Left lung (tissue), 10 donors: ENCODE data around the gene EXOC4. TPM values are rescaled to one million over a fixed set of nuclear protein-coding genes. Genes with fewer than 3 reads are reported as not detected.

Source experiments
- ATAC-seq: fragments of 200-7000 bp; cut with Tn5 transposase; one replicate; pipeline ENCODE4 v1.9.1; 2020; ENCODE audit warnings: moderate library complexity
- DNase-seq, 4 donors: peaks; one replicate each; pipeline ENCODE4 v3.0.0-alpha.2; 2013 to 2020
- H3K27ac ChIP-seq, 2 donors: fragments of 200-600 bp; sonication (generic) in 1 of 2; one replicate each; pipeline versions ENCODE4 v1.5.0 to v1.8.0; 2020 to 2021
- H3K27me3 ChIP-seq, 2 donors: fragments of 200-600 bp; sonication (generic) in 1 of 2; one replicate each; pipeline versions ENCODE4 v1.5.0 to v1.8.0; 2020 to 2021
- H3K36me3 ChIP-seq, 2 donors: fragments of 200-600 bp; sonication (generic) in 1 of 2; one replicate each; pipeline versions ENCODE4 v1.5.0 to v1.8.0; 2020 to 2021
- H3K4me1 ChIP-seq, 2 donors: fragments of 200-600 bp; one replicate each; pipeline ENCODE4 v1.8.0; 2021
- H3K4me3 ChIP-seq, 2 donors: fragments of 200-600 bp; sonication (generic) in 1 of 2; one replicate each; pipeline versions ENCODE4 v1.5.0 to v1.8.0; 2020 to 2021; ENCODE audit warnings: mild to moderate bottlenecking in 1 of 2
- H3K9me3 ChIP-seq, 2 donors: fragments of 200-600 bp; sonication (generic) in 1 of 2; one replicate each; pipeline versions ENCODE4 v1.5.0 to v1.8.0; 2020 to 2021
- CTCF ChIP-seq, 2 donors: fragments of 200-600 bp; sonication (generic) in 1 of 2; IDR thresholded peaks; one replicate each; pipeline versions ENCODE4 v1.5.0 to v1.8.0; 2021; ENCODE audit warnings: antibody characterized with exemption in 2 of 2
- intact Hi-C, 2 donors: fragments of 100-400 bp; cut with DNase I; formaldehyde crosslinking; loops; one replicate each; pipeline versions ENCODE4 v1.11.2 to v1.14.2; 2022
- polyA plus RNA-seq, 6 donors: library from polyadenylated mRNA; unstranded; fragments of 120-200 nt; gene quantifications; one replicate each; pipeline ENCODE4 v1.2.1, GENCODE V29; 2013; ENCODE audit not compliant: insufficient read length in 6 of 6
- total RNA-seq, 2 donors: library from RNA; stranded (reverse); fragmentation: NEBNext Ultra II Directional; extraction: Animal tissue kit (Norgen Biotek cat#: 25700); gene quantifications; one replicate each; pipeline ENCODE4 v1.2.1, GENCODE V29; 2021
- donor health status: DM: no; HTN: yes; CAD: no.
- donor health status: DM: no; HTN: no; CAD: no.

The EXOC4 gene
- total and polyA plus RNA-seq, 8 donors = 52.5 to 79.4 (median 65.9) TPM

GRCh38 chr7:133429371-133429770, 176.5 kb downstream of the EXOC4 start:
- Histone ChIP-seq H3K4me3 (no peak overlapping the region), H3K27me3 (no peaks in the 10 kb centered on the region), H3K36me3 (no peaks in the 10 kb centered on the region), H3K4me1 (peaks cover 0 to 2% of the 10 kb centered on the region in 2 donors), H3K27ac (no peak overlapping the region), H3K9me3 (no peaks in the 10 kb centered on the region)
- TF ChIP-seq CTCF (IDR thresholded peaks at IDR 0.05) = no peak
- intact Hi-C loops = no loop called here
- no peak for DNase-seq
- no peak for ATAC-seq

DNA sequence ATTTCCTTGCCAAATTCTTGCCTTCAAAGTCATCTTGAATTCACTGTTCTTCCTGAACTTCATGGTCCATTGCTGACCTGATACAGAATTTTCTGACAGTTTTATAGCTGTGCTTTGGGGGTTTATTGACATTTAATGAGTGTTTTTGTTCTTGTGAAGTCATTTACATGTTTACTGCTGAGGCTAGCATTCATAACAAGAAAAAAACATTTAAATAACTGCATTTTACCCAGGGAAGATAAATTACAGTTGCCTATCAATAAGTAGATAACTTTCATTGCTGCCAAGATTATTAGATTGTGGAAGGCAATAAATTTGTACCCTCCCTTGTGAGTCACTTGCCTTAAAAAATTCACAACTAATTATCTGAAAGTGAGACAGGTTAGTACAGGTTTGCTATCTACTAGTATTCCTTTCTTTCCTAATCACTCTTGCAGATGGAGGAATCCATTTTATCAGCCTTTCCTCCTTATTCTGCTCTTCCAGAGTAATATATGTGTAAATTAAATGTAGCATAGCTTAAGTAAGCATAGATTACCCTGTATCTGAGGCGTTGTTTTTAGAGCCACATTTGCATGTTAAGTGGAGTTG, 178.4 kb downstream of the EXOC4 start:
- DNase-seq (no peak), ATAC-seq (no peak)
- H3K4me1 ChIP-seq = peaks cover 0 to 6% of the 10 kb centered on the region in 2 donors
- H3K9me3 ChIP-seq = no peaks in the 10 kb centered on the region
- H3K4me3 ChIP-seq = no peak overlapping the region
- H3K27ac ChIP-seq = no peak overlapping the region
- no peak for TF ChIP-seq CTCF (IDR thresholded peaks at IDR 0.05)
- intact Hi-C loops = no loop called here
- no peaks in the 10 kb centered on the region for H3K36me3 ChIP-seq
- no peaks in the 10 kb centered on the region for H3K27me3 ChIP-seq

DNA sequence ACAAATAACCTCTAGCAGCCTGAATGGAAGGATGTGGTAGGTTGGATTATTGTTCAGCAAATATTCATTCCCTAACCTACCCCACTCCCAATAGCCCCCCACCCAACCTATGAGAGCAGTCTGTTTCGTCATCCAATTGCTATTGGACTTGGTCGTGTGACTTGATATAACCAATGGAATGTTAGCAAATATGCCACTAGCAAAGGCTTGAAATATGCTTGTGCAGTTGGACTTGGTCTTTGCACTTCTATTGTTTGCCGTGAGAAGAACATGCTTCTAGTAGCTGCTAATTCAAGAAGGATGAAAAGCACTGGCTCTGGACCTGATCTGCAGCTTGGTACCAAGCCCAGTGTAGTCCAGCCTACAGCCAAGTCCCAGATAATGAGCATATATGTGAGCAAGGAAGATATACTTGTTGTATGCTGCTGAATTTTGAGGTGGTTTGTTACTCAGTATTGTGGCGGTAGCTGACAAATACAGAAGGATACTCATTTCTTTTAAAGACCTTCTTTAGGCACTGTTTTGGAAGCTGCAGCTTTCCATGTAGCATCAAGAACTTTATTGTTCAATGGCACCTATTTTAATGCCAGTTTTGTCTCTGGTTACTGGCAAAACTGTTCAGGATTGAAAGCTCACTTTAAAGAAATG, 180.4 kb downstream of the EXOC4 start:
- Histone ChIP-seq H3K27ac (no peak overlapping the region), H3K9me3 (no peaks in the 10 kb centered on the region), H3K4me3 (no peak overlapping the region), H3K27me3 (no peaks in the 10 kb centered on the region), H3K4me1 (peaks cover 0 to 6% of the 10 kb centered on the region in 2 donors), H3K36me3 (no peaks in the 10 kb centered on the region)
- DNase-seq (no peak), ATAC-seq (no peak)
- intact Hi-C loops = no loop called here
- TF ChIP-seq CTCF (IDR thresholded peaks at IDR 0.05) = no peak

DNA sequence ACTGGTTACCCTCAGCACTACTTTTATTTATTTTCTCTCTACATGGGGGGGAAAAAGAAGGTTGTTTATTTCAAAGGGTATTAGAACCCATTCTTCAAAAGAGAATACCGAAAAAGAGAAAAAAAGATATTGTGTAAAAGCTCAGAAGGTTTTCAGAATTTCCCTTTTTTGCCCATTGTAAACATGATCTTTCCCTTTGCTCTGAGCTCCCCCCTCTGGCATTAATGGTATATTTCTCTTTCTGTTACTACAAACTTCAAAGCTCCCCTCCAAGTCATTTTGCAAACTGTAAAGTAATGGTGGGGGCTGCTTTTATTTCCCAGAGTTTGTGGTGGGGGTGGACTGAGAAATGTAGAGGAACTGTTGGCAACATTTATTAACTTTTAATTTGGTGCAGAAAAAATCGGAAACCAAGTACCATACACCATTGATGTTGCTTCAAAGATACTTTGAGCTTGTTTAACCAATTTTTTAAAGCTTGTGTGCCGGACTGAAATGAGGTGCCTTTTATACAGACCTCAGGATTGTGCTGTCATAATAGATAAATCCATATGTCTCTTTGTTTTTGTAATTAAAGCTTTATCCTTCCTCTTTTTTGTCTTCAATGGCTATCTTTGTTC, 181.5 kb downstream of the EXOC4 start:
- DNase-seq (peak in 2 of 4 donors; percentile 18 to 40), ATAC-seq (peak; percentile 47)
- H3K4me1 ChIP-seq = peaks cover 0 to 6% of the 10 kb centered on the region in 2 donors
- H3K36me3 ChIP-seq = no peaks in the 10 kb centered on the region
- TF ChIP-seq CTCF (IDR thresholded peaks at IDR 0.05) = peak; percentile 26 to 27
- H3K9me3 ChIP-seq = no peaks in the 10 kb centered on the region
- no peak overlapping the region for H3K27ac ChIP-seq
- no peaks in the 10 kb centered on the region for H3K27me3 ChIP-seq
- no peak overlapping the region for H3K4me3 ChIP-seq
- intact Hi-C loops = no loop called here

GRCh38 chr7:133436014-133436428, 183.1 kb downstream of the EXOC4 start:
- intact Hi-C loops = no loop called here
- DNase-seq (peak in 2 of 4 donors; percentile 14 to 33), ATAC-seq (peak; percentile 30)
- no peak for TF ChIP-seq CTCF (IDR thresholded peaks at IDR 0.05)
- Histone ChIP-seq H3K4me1 (peaks cover 0 to 6% of the 10 kb centered on the region in 2 donors), H3K4me3 (no peak overlapping the region), H3K27me3 (no peaks in the 10 kb centered on the region), H3K9me3 (no peaks in the 10 kb centered on the region), H3K27ac (no peak overlapping the region), H3K36me3 (no peaks in the 10 kb centered on the region)
